MM.1S (cell line): Measurements from ENCODE around the gene RAMACL.

ENCODE experiments used
- DNase-seq: peaks from one replicate; pipeline ENCODE4 v3.0.0-alpha.2; 2015
- H2AFZ ChIP-seq: fragments of 300-600 bp; sonication (generic); 2 replicates; pipeline ENCODE4 v1.6.0; 2016; ENCODE audit warnings: antibody characterized with exemption, low read length
- H3F3A ChIP-seq: fragments of 300-600 bp; sonication (generic); 2 replicates; pipeline ENCODE4 v1.6.1; 2016; ENCODE audit warnings: mild to moderate bottlenecking, antibody characterized with exemption, low read length, moderate library complexity, mixed read lengths; ENCODE audit not compliant: insufficient read depth
- H3K27ac ChIP-seq: fragments of 300-600 bp; sonication (generic); 2 replicates; pipeline ENCODE4 v1.5.1; 2016; ENCODE audit warnings: mild to moderate bottlenecking, low read length
- H3K27me3 ChIP-seq: fragments of 300-600 bp; sonication (generic); replicated peaks from 2 replicates; pipeline ENCODE4 v1.6.0; 2016; ENCODE audit warnings: low read length; ENCODE audit not compliant: insufficient read depth
- H3K36me3 ChIP-seq: fragments of 300-600 bp; sonication (generic); replicated peaks from 2 replicates; pipeline ENCODE4 v1.6.1; 2016; ENCODE audit warnings: mild to moderate bottlenecking, low read length, mixed read lengths; ENCODE audit not compliant: insufficient read depth
- H3K4me1 ChIP-seq: fragments of 300-600 bp; sonication (generic); 2 replicates; pipeline ENCODE4 v1.6.1; 2016; ENCODE audit warnings: low read length, mixed read lengths
- H3K4me2 ChIP-seq: fragments of 300-600 bp; sonication (generic); 2 replicates; pipeline ENCODE4 v1.6.0; 2016; ENCODE audit warnings: low read depth, low read length
- H3K4me3 ChIP-seq: fragments of 300-600 bp; sonication (generic); 2 replicates; pipeline ENCODE4 v1.5.1; 2016; ENCODE audit warnings: low read length, mixed read lengths
- H3K79me2 ChIP-seq: fragments of 300-600 bp; sonication (generic); 2 replicates; pipeline ENCODE4 v1.6.1; 2016; ENCODE audit warnings: mixed run types, low read length, mixed read lengths
- H3K9ac ChIP-seq: fragments of 300-600 bp; sonication (generic); 2 replicates; pipeline ENCODE4 v1.6.1; 2016; ENCODE audit warnings: low read length, mixed read lengths
- H3K9me2 ChIP-seq: fragments of 300-600 bp; sonication (generic); replicated peaks from 2 replicates; pipeline ENCODE4 v1.6.1; 2016; ENCODE audit warnings: mild to moderate bottlenecking, low read length, mixed read lengths; ENCODE audit not compliant: insufficient read depth
- H3K9me3 ChIP-seq: fragments of 300-600 bp; sonication (generic); replicated peaks from 2 replicates; pipeline ENCODE4 v1.6.1; 2016; ENCODE audit warnings: mild to moderate bottlenecking, low read length, mixed read lengths; ENCODE audit not compliant: insufficient read depth
- H4K20me1 ChIP-seq: fragments of 300-600 bp; sonication (generic); 2 replicates; pipeline ENCODE4 v1.6.1; 2016; ENCODE audit warnings: mild to moderate bottlenecking, low read length, moderate library complexity, mixed read lengths; ENCODE audit not compliant: insufficient read depth
- EZH2 ChIP-seq: fragments of 300-600 bp; sonication (generic); optimal IDR thresholded peaks from 2 replicates; pipeline ENCODE3; 2017; ENCODE audit warnings: low read depth, mild to moderate bottlenecking, antibody characterized with exemption, low read length, mixed read lengths
- EZH2phosphoT487 ChIP-seq: fragments of 300-600 bp; sonication (generic); IDR thresholded peaks from 2 replicates; pipeline ENCODE4 v1.6.1; 2018; ENCODE audit warnings: antibody characterized with exemption, low read length
- TF ChIP-seq, protein P1 (sequence below): fragments of 300-600 bp; sonication (generic); IDR thresholded peaks from 2 replicates; pipeline ENCODE4 v1.5.1; 2016; ENCODE audit warnings: antibody characterized with exemption, low read length, mixed read lengths

Gene RAMACL

DNA sequence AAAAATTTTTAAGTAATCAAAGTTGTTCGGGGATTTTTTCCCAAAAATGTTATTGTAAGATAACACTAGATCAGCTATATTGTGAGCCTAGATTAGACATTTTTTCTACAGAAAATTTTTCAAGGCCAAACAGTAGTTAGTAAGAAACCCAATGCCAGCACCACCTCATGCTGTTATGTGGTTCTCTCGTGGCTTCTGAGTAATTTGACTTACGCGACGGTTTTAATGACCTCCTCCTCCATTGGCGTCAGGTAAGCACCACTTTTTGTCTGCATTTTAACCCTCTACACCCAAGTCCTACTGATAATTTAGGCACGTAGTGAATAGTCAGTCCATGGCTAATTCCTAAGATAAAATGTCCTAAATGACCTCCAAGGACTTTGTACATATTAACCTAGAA is 30.9 kb upstream of the RAMACL start:
- Histone ChIP-seq H4K20me1 (no peaks in the 10 kb centered on the region), H3K4me1 (no peaks in the 10 kb centered on the region), H3K9me2 (no peaks in the 10 kb centered on the region), H3K36me3 (no peaks in the 10 kb centered on the region), H3F3A (no peaks in the 10 kb centered on the region), H3K9me3 (no peaks in the 10 kb centered on the region), H3K4me3 (no peak overlapping the region), H3K4me2 (no peak overlapping the region), H3K79me2 (no peaks in the 10 kb centered on the region), H3K27me3 (no peaks in the 10 kb centered on the region), H2AFZ (no peak overlapping the region), H3K9ac (no peak overlapping the region), H3K27ac (no peak overlapping the region)
- DNase-seq, result no peak
- TF ChIP-seq EZH2phosphoT487 (no peak), EZH2 (no peak)
- TF ChIP-seq, protein P1, sequence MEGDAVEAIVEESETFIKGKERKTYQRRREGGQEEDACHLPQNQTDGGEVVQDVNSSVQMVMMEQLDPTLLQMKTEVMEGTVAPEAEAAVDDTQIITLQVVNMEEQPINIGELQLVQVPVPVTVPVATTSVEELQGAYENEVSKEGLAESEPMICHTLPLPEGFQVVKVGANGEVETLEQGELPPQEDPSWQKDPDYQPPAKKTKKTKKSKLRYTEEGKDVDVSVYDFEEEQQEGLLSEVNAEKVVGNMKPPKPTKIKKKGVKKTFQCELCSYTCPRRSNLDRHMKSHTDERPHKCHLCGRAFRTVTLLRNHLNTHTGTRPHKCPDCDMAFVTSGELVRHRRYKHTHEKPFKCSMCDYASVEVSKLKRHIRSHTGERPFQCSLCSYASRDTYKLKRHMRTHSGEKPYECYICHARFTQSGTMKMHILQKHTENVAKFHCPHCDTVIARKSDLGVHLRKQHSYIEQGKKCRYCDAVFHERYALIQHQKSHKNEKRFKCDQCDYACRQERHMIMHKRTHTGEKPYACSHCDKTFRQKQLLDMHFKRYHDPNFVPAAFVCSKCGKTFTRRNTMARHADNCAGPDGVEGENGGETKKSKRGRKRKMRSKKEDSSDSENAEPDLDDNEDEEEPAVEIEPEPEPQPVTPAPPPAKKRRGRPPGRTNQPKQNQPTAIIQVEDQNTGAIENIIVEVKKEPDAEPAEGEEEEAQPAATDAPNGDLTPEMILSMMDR, result no peak

DNA sequence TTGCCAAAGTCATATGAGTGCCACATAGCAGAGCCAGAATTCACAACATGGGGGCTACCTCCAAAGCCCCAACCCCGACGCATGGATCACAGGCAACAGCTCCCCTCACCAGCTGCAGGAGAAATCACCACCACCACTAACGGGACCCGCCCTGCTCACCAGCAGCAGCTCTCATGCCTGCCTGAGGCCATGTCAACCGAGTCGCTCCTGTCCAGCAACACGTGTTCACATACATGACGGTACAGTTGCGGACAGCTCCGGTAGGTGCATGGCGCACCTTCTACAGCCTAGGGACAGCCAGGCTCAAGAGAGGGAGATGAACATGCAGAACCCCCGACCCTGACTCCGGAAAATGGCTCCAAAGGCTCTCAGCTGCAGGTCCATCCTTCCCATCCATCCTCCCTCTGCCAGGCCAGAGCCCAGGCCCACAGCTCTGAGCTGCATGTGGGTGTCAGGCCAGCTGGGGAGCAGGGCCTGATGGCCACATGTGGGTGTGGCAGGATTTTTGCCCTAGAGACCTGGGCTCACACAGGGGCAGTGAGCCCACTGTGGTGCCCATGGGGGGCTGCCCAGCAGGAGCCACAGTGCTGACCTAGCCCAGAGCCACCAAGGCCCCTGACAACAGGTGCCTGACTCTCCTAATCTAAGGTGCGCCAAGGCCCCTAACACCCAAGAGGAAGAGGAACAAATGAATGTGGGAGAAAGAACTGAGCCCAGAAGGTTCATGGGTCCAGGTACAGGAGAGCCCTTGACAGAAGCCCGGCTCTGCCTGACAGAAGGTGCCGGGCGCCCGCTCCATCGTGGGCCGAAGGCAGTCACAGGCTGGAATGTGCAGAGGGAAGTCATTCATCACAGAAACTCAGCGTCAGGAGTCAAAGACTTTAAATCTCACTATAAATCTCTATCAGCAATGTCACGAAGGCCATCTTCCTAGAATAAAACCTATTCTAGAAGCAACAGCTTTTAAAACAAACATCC is 30.1 kb upstream of the RAMACL start:
- no peak overlapping the region for H3K27ac ChIP-seq
- H3F3A ChIP-seq, result no peaks in the 10 kb centered on the region
- no peak overlapping the region for H3K4me2 ChIP-seq
- no peak overlapping the region for H3K9ac ChIP-seq
- H3K79me2 ChIP-seq, result no peaks in the 10 kb centered on the region
- no peak for DNase-seq
- H3K27me3 ChIP-seq, result no peaks in the 10 kb centered on the region
- no peaks in the 10 kb centered on the region for H3K9me3 ChIP-seq
- H3K4me3 ChIP-seq, result no peak overlapping the region
- H3K9me2 ChIP-seq, result no peaks in the 10 kb centered on the region
- no peak overlapping the region for H2AFZ ChIP-seq
- TF ChIP-seq EZH2phosphoT487, result no peak
- TF ChIP-seq, protein P1, result no peak
- no peak for TF ChIP-seq EZH2
- H3K36me3 ChIP-seq, result no peaks in the 10 kb centered on the region
- H3K4me1 ChIP-seq, result no peaks in the 10 kb centered on the region
- no peaks in the 10 kb centered on the region for H4K20me1 ChIP-seq

DNA sequence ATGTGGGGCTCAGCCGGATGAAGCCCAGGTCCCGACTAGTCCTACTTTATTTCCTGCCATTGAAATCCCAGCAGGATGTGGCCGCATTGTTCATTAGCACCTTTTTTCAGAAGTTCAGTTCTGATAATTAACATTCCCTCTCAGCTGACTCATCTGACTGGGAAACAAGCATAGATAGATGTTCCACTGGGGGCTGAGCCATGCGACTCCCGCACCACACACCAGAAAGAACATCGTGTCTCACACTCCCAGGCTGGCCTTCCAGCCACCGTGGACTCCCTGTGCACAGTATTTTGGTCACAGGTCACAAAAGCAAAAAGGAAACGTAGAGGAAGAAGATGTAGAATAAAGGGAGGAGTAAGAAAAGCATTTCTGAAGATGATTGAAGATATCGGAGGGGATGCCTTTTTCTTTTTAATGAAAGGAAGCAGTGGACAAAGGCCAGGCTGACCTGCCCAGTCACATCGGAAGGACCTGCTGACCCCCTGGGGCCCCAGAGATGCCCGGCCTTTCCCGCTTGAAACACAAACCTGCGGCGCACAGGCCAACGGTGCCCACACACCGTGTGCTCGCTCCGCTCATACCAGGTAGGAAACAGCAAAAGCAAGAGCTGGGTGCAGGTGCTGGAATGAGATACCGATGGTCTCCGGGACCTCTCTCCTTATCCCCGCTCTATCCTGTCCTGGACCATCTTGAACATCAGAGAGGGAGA is 28.7 kb upstream of the RAMACL start:
- Histone ChIP-seq H3K27me3 (no peaks in the 10 kb centered on the region), H3K4me1 (no peaks in the 10 kb centered on the region), H3K36me3 (no peaks in the 10 kb centered on the region), H3K4me3 (no peak overlapping the region), H3K79me2 (no peaks in the 10 kb centered on the region), H3K27ac (no peak overlapping the region), H3K9ac (no peak overlapping the region), H3F3A (no peaks in the 10 kb centered on the region), H3K9me2 (no peaks in the 10 kb centered on the region), H2AFZ (no peak overlapping the region), H3K4me2 (no peak overlapping the region), H4K20me1 (no peaks in the 10 kb centered on the region), H3K9me3 (no peaks in the 10 kb centered on the region)
- no peak for DNase-seq
- no peak for TF ChIP-seq EZH2
- TF ChIP-seq EZH2phosphoT487, result no peak
- TF ChIP-seq, protein P1, result no peak
